Natural killer cell (primary cell): ENCODE measurements around the gene MTFMT. TPM values are rescaled to one million over a fixed set of nuclear protein-coding genes. Genes with fewer than 3 reads are reported as not detected.

Experiments
- ATAC-seq, 3 donors: fragments of 150-1000 bp in 2 of 3; fragments of 200-7000 bp in 1 of 3; cut with Tn5 transposase; 1 replicate in 1 of 3; 2 replicates in 2 of 3; pipeline ENCODE4 v1.10.0; 2021; ENCODE audit warnings: mild to moderate bottlenecking in 2 of 3, moderate library complexity in 2 of 3
- DNase-seq, 2 donors: peaks; one replicate each; pipeline versions ENCODE4 v3.0.0 to v3.0.0-alpha.2; 2013 to 2021; ENCODE audit warnings: mixed read lengths in 1 of 2
- H3K27ac ChIP-seq: one replicate; pipeline ENCODE4 v1.5.1; 2013; ENCODE audit warnings: mild to moderate bottlenecking, low read length
- H3K27me3 ChIP-seq: one replicate; pipeline ENCODE4 v1.6.1; 2013; ENCODE audit warnings: low read length; ENCODE audit not compliant: control insufficient read depth, insufficient read depth
- H3K36me3 ChIP-seq: one replicate; pipeline ENCODE4 v1.6.1; 2013; ENCODE audit warnings: low read length; ENCODE audit not compliant: control insufficient read depth, insufficient read depth
- H3K4me1 ChIP-seq: one replicate; pipeline ENCODE4 v1.6.1; 2013; ENCODE audit warnings: low read length; ENCODE audit not compliant: control insufficient read depth, insufficient read depth
- H3K4me3 ChIP-seq: one replicate; pipeline ENCODE4 v1.5.1; 2013; ENCODE audit warnings: low read length
- H3K9me3 ChIP-seq: one replicate; pipeline ENCODE4 v1.6.1; 2013; ENCODE audit warnings: low read length; ENCODE audit not compliant: control insufficient read depth, insufficient read depth
- H3K27ac Mint-ChIP-seq, 2 donors: one replicate each; pipeline ENCODE4 v1.8.0; 2022; ENCODE audit warnings: mild to moderate bottlenecking in 2 of 2, mixed read lengths in 2 of 2, moderate library complexity in 1 of 2
- H3K27me3 Mint-ChIP-seq, 2 donors: one replicate each; pipeline ENCODE4 v1.8.0; 2022; ENCODE audit warnings: low read depth in 2 of 2, mixed read lengths in 2 of 2
- H3K36me3 Mint-ChIP-seq: one replicate; pipeline ENCODE4 v1.8.0; 2022; ENCODE audit warnings: mixed read lengths
- H3K4me1 Mint-ChIP-seq, 2 donors: one replicate each; pipeline ENCODE4 v1.8.0; 2022; ENCODE audit warnings: mixed read lengths in 2 of 2
- H3K4me3 Mint-ChIP-seq: one replicate; pipeline ENCODE4 v1.8.0; 2022; ENCODE audit warnings: mild to moderate bottlenecking, moderate library complexity, mixed read lengths
- H3K9me3 Mint-ChIP-seq, 2 donors: one replicate each; pipeline ENCODE4 v1.8.0; 2022; ENCODE audit warnings: mixed read lengths in 2 of 2
- CTCF ChIP-seq: fragments of 200-600 bp; IDR thresholded peaks from one replicate; pipeline ENCODE4 v1.8.0; 2022; ENCODE audit warnings: antibody characterized with exemption
- WGBS: methylation state at CpG from one replicate; pipeline ENCODE4 v1.1.7; 2013; ENCODE audit warnings: missing lambda C conversion rate; ENCODE audit not compliant: insufficient coverage; 5-methylcytosine and 5-hydroxymethylcytosine counted together
- intact Hi-C: fragments of 100-400 bp; cut with micrococcal nuclease; formaldehyde crosslinking; loops from one replicate; pipeline ENCODE4 v1.14.2; 2022
- total RNA-seq, 4 donors: library from RNA; stranded (reverse); fragments of 120-200 nt in 1 of 4; gene quantifications; one replicate each; pipeline versions ENCODE4 v1.2.3 to v1.2.4, GENCODE V29; 2013 to 2022

MTFMT gene
- total RNA-seq, 3 donors from 2014 or later (not counting 1 experiment from before 2014, with no cell fraction given) = 9.3 to 13.6 (median 12.2) TPM

GRCh38 chr15:65029736-65030208 is 333 bp upstream of the MTFMT start:
- Mint-ChIP-seq H3K4me3 (peak overlapping the region; percentile 40), H3K4me1 (peaks cover 13 to 20% of the 10 kb centered on the region in 2 donors), H3K36me3 (no peaks in the 10 kb centered on the region), H3K9me3 (no peaks in the 10 kb centered on the region), H3K27me3 (peaks cover 0 to 13% of the 10 kb centered on the region in 2 donors), H3K27ac (peak overlapping the region in 1 of 2 donors; percentile 79)
- no peaks in the 10 kb centered on the region for H3K9me3 ChIP-seq
- no peak overlapping the region for H3K27ac ChIP-seq
- ATAC-seq (no peak), DNase-seq (no peak)
- intact Hi-C loops = loop anchor here (1.0 kb wide), 1 partner anchor 39 kb away; no protein-coding TSS in a partner anchor
- peaks cover 20% of the 10 kb centered on the region for H3K4me1 ChIP-seq
- peaks cover 4% of the 10 kb centered on the region for H3K27me3 ChIP-seq
- peaks cover 15% of the 10 kb centered on the region for H3K36me3 ChIP-seq
- no peak for TF ChIP-seq CTCF
- WGBS = 86% methylated on average over 9 of the region's 12 CpGs
- no peak overlapping the region for H3K4me3 ChIP-seq

DNA sequence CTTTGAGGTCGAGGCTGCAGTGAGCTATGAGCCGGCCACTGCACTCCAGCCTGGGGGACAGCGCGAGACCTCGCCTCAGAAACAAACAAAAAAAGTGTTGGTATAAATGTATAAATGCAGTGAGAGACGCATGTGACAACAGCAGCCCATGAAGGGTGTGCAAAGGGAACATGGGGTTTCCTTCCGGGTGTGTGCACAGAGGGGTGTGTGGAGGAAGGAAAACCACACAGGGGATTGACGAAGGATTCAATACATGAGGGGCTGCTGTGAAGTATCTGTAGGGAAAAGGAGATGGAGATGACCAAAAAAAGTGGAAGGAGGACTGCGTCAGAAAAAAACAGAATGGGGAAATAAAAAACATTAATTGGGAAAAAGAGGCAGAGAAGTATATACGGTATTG is 1.1 kb downstream of the MTFMT start:
- intact Hi-C loops = no loop called here
- Histone ChIP-seq H3K4me1 (peaks cover 20% of the 10 kb centered on the region), H3K27ac (no peak overlapping the region), H3K27me3 (peaks cover 4% of the 10 kb centered on the region), H3K4me3 (peak overlapping the region; percentile 79), H3K9me3 (no peaks in the 10 kb centered on the region), H3K36me3 (peaks cover 21% of the 10 kb centered on the region)
- Mint-ChIP-seq H3K27me3 (peaks cover 0 to 13% of the 10 kb centered on the region in 2 donors), H3K9me3 (no peaks in the 10 kb centered on the region), H3K4me3 (peak overlapping the region; percentile 91), H3K4me1 (peaks cover 13 to 15% of the 10 kb centered on the region in 2 donors), H3K27ac (peak overlapping the region; percentile 16 to 79), H3K36me3 (no peaks in the 10 kb centered on the region)
- ATAC-seq (no peak), DNase-seq (peak in 1 of 2 donors; percentile 39)
- TF ChIP-seq CTCF = no peak
- 22% methylated on average over 9 of the region's 10 CpGs for WGBS

- H3K4me3 ChIP-seq = no peak overlapping the region
- H3K4me3 Mint-ChIP-seq = peak overlapping the region; percentile 91
Observed at GRCh38 chr15:65027593-65027992, 1.8 kb downstream of the MTFMT start.

More at GRCh38 chr15:65027593-65027992, 1.8 kb downstream of the MTFMT start:
- Mint-ChIP-seq H3K4me1 (peaks cover 11 to 13% of the 10 kb centered on the region in 2 donors), H3K27ac (peak overlapping the region in 1 of 2 donors; percentile 16), H3K9me3 (no peaks in the 10 kb centered on the region), H3K36me3 (no peaks in the 10 kb centered on the region), H3K27me3 (peaks cover 0 to 13% of the 10 kb centered on the region in 2 donors)
- no peak for DNase-seq
- H3K36me3 ChIP-seq = peaks cover 22% of the 10 kb centered on the region
- intact Hi-C loops = no loop called here
- no peak overlapping the region for H3K27ac ChIP-seq
- 100% methylated on average over 1 of the region's 1 CpG for WGBS
- H3K9me3 ChIP-seq = no peaks in the 10 kb centered on the region
- peaks cover 4% of the 10 kb centered on the region for H3K27me3 ChIP-seq
- no peak for TF ChIP-seq CTCF
- peaks cover 14% of the 10 kb centered on the region for H3K4me1 ChIP-seq
- ATAC-seq = no peak
